T-helper 2 cell treated with Interferon-gamma antibody and Interleukin-4, amounts not matched to agents 100 ng/mL and 5 ng/mL, for 36 hours (primary cell): ENCODE results near the gene TCP10L. TPM values are rescaled to one million over a fixed set of nuclear protein-coding genes. Genes with fewer than 3 reads are reported as not detected.
"Not testable (repeated sequence)": the region's sequence is repeated elsewhere in the genome, so short reads cannot be mapped to it uniquely, and the experiment has no call there.

Experiments
- intact Hi-C: fragments of 100-400 bp; cut with micrococcal nuclease; formaldehyde crosslinking; loops from one replicate; pipeline ENCODE4 v1.15.1; 2023
- total RNA-seq: library from RNA; stranded (reverse); gene quantifications from 2 replicates; pipeline ENCODE4 v1.2.3, GENCODE V29; 2022

Gene TCP10L
- total RNA-seq, 1 donor from 2014 or later = 1.2 TPM

DNA sequence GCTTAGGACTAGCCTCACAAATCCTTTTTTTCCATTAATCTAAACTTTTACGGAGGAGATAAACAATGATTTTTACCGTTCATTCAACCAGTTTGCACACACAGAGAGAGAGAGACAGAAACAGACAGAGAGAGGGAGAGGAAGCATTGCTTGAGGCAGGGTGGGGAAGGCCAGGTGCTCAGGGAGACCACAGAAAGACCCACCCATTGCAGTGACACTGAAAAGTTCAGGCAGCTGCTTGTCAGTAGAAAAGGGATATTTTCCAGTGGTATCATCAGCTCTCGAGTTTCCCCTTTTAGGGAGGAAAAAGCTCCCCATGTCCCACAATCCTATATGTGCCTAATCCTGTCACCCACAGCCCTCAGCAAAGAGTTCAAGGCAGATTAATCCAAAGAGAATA is 27.2 kb downstream of the TCP10L start:
- intact Hi-C loops = no loop called here

DNA sequence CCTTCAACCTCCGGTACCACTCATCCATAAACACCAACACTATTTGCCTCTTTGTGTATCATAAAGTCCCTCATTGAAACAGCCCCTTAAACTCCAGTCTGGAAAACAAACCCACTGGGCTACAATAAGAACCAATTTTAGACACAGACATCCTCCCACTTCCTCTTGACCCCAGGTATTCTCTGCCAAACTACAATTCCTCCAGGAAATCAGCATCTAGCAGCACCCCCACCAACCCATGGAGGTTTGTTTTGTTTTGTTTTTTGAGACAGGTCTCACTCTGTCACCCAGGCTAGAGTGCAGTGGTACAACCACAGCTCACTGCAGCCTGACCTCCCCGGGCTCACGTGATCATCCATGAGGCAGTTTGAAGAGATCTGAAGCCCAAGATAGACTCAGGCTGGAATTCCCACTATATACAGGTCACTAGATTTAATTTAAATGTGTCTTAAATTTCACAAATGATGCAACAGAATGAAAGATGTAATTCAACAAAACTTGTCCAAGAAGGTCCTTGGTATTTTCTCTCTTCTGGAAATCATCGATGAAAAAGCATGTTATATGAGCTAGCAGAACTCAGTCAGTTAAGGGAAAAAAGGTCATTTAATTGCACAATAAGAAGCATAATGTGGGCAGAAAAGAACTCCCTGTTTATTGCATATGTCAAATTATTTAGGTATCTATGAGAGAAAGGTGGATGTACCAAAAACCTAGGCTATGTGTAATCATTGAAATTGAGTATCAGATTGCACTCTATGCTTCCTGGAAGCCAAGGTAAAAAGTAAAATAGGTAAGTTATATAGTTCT is 30.3 kb downstream of the TCP10L start:
- intact Hi-C loops = no loop called here

GRCh38 chr21:32549886-32550285 is 35.4 kb downstream of the TCP10L start:
- intact Hi-C loops = no loop called here

DNA sequence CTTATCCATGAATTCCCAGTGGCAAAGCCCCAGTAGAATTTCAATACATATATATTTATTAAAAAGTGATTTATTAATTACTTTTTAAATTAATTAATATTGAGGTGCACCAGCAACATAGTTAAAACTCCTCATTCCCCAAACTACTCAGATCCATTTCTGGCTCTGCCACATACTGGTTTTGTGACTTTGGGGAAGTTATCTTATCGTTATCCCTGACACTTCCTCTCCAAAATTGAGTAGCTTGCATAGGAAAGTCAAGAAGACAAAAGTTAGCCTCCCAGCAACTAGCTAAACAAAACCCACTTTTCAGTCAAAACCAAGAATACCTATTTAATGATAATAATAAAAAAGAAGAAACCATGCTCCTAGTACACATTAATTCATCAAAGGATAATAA is 35.9 kb downstream of the TCP10L start:
- intact Hi-C loops = no loop called here

DNA sequence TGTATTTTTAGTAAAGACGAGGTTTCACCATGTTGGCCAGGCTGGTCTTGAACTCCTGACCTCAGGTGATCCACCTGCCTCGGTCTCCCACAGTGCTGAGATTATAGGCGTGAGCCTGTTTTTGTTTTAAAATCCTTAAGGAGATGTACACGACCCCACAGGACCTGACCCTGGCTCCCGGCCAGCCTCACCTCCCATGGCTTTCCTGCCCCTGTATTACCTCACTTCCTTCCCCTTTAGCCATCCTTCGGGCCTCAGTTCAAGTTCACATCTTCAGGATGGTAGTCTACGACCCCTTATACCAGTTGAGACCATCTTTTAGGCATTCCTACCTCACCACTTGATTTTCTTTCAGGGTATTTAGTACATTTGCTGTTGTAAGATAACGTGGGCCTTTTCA is 36.3 kb downstream of the TCP10L start:
- intact Hi-C loops = no loop called here

- intact Hi-C loops = no loop called here
Measured at GRCh38 chr21:32547018-32547417, 38.3 kb downstream of the TCP10L start.

GRCh38 chr21:32545948-32546441 is 39.3 kb downstream of the TCP10L start:
- intact Hi-C loops = no loop called here

- intact Hi-C loops = no loop called here
Measured at GRCh38 chr21:32544697-32545096, 40.6 kb downstream of the TCP10L start.

DNA sequence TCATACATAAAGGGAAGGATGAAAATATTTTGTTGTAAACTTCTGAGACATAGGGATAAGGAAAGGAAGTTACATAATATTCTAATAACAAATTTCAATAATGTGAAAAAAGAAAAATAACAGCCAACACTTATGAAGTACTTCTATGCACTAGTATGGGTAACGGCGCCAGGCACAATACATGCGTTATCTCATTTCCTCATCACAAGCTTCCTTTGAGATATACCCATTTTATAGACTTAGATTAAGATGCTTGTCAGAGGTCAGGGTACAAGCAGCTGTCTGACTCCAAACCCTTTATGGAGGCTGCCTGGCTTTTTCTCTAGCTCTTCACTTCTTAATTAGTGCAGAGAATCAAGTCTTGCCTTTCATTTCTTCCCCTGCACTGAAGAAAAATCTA is 41.3 kb downstream of the TCP10L start:
- intact Hi-C loops = no loop called here

- intact Hi-C loops = not testable (repeated sequence)
Measured at GRCh38 chr21:32543056-32543455, 42.3 kb downstream of the TCP10L start.

DNA sequence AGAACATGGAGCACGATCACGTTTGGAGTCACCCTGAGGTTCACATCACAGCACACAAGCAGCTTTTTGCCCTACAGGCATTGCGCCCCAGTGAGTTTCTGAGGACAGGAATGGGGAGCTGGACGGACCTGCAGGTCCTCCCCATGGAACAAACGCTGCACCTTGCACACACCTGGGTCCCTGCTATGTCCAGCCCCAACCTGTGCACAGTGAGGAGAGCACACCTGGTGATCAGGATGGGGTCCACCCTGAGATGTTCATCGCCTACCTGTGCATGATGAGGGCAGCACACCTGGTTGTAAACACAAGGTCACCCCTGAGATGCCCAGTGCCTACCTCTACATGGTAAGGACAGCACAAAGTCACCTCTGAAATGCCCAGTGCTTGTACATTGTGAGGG is 45.9 kb downstream of the TCP10L start:
- intact Hi-C loops = no loop called here

GRCh38 chr21:32538147-32538792 is 47.1 kb downstream of the TCP10L start:
- intact Hi-C loops = no loop called here

DNA sequence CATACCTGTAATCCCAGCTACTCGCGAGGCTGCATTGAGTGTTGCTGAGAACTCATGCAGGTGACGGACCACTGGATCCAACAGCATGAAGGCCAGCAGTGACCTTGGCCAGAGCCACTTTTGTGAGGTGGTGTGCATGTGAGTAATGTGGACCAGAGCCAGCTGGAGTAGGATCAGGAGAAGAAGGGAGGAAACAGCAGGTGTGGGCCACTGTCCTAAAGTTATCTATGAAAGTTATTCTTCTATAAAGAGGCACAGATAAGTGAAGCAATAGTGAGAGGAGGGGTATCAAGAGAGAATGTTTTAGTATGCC is 47.8 kb downstream of the TCP10L start:
- intact Hi-C loops = no loop called here

- intact Hi-C loops = no loop called here
Measured at GRCh38 chr21:32535612-32536011, 49.7 kb downstream of the TCP10L start.

DNA sequence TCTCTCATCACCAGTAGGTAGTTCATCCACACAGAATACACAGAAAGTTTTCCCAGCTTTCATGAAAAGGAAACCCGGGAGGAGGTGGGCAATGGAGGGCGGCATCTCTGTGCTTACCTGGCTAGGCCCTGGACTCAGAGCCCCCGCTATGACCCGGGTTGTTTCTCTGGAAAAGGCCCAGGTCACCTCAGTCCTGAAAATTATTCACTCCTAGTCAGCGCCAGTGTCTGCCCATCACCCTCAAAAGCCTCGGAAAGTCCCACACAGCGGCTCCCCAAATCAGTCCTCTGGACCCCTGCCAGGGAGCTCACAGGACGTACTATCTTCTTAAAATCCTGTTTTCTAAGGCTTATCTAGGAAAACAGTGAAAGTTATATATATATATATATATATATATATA is 51.2 kb downstream of the TCP10L start:
- intact Hi-C loops = no loop called here

DNA sequence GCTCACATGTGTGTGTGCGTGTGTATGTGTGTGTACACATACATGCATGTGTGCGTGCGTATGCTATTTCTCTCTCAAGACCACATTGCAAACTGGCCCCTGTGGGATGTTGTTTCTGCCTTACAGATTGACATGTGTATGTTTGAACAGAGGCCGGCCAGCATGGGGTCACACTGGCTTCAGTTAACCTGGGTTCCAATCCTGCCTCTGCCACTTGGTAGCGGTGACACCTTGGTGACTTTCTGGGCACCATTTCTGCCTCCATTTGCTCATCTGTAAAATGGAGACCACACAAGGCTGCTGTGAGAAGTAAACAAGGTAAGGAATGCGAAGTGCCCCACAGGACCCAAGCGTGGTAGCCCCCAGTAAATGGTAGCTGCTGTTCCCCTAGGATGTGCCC is 51.7 kb downstream of the TCP10L start:
- intact Hi-C loops = no loop called here

DNA sequence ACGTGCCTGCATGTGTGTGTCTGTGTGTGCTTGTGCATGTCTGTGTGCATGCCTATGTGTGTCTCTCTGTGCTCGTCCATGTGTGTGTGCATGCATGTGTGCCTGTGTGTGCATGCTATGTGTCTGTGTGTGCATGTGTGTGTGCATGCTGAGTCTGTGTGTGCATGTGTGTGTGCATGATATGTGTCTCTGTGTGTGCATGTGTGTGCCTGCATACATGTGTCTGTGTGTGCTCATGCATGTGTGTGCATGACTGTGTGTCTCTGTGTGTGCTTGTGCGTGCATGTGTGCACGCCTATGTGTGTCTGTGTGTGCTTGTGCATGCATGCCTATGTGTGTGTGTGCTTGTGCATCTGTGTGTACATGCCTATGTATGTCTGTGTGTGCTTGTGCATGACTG is 52.3 kb downstream of the TCP10L start:
- intact Hi-C loops = no loop called here

- intact Hi-C loops = no loop called here
Measured at GRCh38 chr21:32532636-32533035, 52.7 kb downstream of the TCP10L start.

- intact Hi-C loops = not testable (repeated sequence)
Measured at GRCh38 chr21:32531561-32531960, 53.8 kb downstream of the TCP10L start.

DNA sequence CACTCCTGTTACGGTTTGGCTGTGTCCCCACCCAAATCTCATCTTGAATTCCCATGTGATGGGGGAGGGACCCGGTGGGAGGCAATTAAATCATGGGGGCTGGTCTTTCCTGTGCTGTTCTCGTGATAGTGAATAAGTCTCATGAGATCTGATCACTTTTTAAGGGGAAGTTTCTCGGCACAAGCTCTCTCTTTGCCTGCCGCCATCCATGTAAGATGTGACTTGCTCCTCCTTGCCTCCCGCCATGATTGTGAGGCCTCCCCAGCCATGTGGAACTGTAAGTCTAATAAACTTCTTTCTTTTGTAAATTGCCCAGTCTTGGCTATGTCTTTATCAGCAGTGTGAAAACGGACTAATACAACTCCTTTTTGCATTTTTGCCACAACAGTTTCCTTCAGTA is 54.5 kb downstream of the TCP10L start:
- intact Hi-C loops = not testable (repeated sequence)

DNA sequence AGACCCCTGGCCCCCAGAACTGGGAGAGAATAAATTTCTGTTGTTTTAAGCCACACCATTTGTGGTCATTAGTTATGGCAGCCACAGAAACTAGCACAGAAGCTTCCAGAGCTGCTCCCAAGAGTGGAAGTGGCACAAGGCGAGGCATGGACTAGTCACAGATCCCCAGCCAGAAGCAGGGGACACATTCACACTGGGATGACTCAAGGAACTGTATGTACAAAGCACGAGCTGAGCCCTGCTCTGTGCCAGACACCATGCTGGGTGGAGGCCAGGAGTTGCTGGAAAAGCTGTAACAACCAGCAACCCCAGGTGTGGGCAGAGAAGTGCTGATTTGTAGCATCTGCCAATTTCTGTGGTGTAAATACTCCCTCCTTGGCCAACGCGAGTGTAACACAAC is 55.6 kb downstream of the TCP10L start:
- intact Hi-C loops = no loop called here

- intact Hi-C loops = no loop called here
Measured at GRCh38 chr21:32525282-32525681, 60.0 kb downstream of the TCP10L start.
